GM18511 (cell line): ENCODE measurements around the gene DDX4.

Source experiments
- ATAC-seq: cut with Tn5 transposase; IDR thresholded peaks from one replicate; pipeline ENCODE4 v1.9.1; 2021; ENCODE audit warnings: mild to moderate bottlenecking, moderate library complexity; ENCODE audit not compliant: unreplicated experiment

DDX4 gene

DNA sequence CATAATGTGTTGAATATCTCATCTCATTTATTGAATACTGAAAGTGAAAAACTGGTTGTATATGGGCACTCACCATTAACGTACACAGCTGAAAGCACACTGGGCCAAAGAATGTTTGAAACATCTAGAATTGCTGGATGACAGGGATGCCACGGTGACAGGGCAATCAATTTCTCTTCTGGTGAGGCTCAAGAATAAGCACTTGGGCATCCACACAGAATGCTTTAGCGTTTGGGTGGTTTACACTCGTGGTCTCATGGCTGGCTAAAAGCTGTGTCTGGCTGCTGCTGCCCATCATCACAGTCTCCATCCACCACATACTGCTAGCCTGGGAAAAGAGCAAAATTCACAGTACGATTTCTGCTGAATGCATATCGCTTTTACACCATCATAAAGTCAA, 82.6 kb downstream of the DDX4 start:
- ATAC-seq, result no peak

- ATAC-seq, result no peak
These were observed 84.1 kb downstream of the DDX4 start for GRCh38 chr5:55821731-55822512.

DNA sequence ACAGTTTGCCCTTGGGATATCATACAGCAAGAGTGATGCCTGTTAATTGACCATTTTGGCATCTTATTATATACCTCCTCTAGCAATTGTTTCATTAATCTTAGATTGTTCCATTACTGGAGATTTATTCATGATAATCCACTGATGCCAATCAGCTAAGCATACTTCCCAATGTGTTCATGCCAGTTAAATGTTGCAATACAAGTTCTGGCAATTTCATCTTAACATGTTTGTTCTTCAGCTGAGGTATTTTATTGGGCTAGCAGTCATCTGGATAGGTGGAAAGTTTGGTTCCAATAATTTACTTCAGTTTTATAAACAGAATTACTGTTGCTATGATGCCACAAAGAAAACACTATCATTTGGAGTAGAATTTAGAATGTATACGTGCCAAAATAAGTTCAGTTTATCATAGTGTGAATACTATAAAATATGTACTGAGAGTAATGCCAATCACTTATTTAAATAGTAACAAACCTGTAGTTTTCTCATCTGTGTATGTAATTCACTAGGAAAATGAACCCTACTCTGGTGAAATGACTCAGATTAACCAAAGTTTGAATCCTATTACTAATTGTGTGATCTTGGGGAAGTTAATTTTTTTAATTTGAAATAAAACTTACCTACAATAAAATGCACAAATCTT, 85.4 kb downstream of the DDX4 start:
- no peak for ATAC-seq

DNA sequence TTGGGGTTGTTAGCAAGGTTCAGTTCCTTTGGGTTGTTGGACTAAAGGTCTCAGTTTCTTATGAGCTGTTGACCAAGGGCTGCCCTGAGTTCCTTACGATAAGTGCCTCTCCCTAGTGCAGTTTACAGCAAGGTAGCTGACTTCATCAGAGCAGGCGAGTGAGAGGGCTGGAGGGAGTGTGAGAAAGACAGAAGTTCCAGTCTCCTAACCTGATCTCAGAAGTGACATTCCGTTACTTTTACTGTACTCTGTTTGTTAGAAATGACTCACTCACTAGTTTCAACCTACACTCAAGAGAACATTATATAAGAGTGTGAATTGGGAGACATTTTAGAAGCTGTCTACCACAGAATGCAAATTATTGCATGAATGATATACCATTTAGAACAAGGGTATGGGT, 92.1 kb downstream of the DDX4 start:
- no peak for ATAC-seq

- ATAC-seq, result no peak
These were observed 94.6 kb downstream of the DDX4 start for GRCh38 chr5:55832446-55832845.

GRCh38 chr5:55836191-55836590, 98.3 kb downstream of the DDX4 start:
- no peak for ATAC-seq

DNA sequence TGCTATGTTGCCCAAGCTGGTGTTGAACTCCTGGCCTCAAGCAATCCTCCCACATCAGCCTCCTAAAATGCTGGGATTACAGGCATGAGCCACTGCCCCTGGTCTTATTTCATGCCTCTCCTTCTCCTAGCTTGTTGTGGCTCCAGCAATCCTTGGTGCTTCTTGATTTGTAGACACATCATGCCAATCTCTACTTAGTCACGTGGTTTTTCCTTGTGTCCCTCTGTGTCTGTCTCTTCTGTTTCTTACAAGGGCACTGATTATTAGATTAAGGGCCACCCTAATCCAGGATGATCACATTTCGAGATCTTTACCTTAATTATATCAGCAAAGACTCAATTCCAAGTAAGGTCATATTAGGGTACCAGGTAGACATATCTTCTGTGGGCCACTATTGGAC, 104.1 kb downstream of the DDX4 start:
- ATAC-seq, result no peak

DNA sequence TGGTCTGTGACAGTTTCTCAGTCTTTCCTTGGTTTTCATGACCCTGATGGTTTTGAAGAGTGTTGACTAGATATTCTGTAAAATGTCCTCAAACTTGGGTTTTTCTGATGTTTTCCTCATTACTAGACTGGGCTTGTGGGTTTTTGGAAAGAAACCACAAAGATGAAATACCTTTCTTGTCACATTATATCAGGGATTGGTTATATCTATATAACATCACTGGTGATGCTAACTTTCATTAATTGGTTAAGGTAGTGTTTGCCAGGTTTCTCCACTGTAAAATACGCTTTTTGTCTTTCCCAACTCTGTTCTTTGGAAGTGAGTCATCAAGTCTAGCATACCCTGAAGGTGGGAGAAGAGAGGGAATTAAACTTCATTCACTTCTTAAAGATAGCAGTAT, 110.0 kb downstream of the DDX4 start:
- no peak for ATAC-seq

DNA sequence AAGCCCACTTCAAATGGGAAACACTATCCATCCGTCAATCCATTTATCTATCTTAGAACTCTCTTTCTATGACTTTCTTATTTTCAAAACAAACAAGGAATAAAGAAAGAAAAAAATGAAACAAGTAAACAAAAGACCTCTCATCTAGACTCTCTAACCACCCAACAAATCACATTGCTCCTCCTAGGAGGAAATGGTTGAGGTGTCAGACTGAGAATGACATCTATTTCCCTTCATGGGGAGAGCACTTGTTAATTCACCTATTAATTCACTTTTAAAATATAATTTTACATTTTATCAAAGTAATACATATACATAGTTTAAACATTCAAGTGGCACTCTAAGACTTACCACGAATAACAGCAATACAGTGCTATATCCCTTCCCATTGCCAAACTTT, 110.9 kb downstream of the DDX4 start:
- no peak for ATAC-seq

GRCh38 chr5:55850839-55851674, 113.2 kb downstream of the DDX4 start, which contains the start of gene IL31RA:
IL31RA (plus strand) TSS chr5:55851357; CDS start chr5:55851571, 214 bp downstream.
- no peak for ATAC-seq

- no peak for ATAC-seq
These were observed 113.8 kb downstream of the DDX4 start for GRCh38 chr5:55851675-55851979.

- ATAC-seq, result no peak
These were observed 114.6 kb downstream of the DDX4 start for GRCh38 chr5:55852503-55852902.

DNA sequence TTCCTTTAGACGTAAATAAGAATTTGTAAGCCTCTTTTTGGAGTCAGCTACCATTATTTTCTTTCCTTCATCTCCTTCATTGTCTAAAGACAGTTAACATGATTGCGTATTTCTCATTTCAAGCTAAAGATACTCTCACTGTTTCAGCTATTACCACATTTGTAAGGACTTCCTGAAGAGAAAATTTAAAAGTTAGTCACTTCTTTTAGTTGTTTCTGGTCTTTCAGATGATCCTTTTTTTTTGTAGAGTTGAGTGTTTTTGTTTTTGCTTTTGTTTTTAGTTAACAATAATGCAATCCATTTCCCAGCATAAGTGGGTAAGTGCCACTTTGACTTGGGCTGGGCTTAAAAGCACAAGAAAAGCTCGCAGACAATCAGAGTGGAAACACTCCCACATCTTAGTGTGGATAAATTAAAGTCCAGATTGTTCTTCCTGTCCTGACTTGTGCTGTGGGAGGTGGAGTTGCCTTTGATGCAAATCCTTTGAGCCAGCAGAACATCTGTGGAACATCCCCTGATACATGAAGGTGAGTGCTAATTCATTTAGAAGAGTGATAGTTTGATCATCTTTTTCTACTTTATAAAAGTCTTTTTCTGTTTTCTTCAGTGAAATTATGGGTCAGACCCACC, 115.3 kb downstream of the DDX4 start:
- no peak for ATAC-seq

DNA sequence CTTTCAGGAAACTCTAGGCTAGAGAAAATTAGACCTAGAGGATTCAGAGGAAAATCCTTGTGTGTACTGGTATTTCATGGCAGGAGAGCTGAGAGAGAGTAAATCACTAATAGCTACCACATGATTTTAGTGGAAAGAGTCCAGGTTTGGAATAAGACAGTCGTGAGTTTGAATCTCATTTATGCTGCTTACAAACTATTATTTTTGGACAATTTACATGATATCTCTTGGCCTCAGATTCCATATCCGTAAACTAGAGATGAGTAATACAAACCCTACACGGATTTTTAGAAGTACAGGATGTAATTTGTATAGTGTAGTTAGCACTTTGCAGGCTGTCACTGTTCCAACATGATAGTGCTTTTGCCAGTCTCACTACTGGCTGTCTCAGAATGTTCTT, 116.0 kb downstream of the DDX4 start:
- no peak for ATAC-seq

- ATAC-seq, result no peak
These were observed 117.6 kb downstream of the DDX4 start for GRCh38 chr5:55855509-55855908.

DNA sequence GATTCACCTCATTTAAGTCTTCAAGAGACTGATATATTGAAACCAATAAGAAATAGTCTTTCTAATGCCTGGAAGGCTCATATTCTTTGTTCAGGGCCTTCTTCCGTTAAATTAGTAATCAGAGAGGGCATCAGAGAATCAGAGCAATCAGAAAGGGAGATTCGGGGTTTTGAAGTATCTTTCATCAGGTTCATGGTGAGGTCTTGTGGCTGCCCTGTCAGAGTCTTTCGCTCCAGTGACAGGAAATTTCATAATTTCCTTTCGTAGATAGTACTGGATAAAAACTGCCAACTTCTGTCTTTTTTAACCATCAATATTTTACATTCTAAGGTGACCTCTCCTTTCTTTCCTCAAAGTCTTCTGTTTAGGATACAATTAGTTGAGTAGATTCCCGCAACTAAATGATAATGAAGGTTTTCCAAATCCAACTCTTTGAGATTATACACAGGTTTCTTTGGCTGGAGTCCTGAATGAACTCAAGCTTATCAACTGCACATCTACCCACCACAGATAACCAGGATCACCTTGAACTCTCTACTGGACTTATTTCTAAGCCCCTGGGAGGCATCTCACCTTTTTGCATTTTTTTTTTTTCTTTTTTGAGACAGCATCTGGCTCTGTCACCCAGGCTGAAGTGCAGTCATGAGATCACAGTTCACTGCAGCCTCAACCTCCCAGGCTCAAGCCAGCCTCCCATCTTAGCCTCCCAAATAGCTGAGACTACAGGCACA, 118.8 kb downstream of the DDX4 start:
- no peak for ATAC-seq

DNA sequence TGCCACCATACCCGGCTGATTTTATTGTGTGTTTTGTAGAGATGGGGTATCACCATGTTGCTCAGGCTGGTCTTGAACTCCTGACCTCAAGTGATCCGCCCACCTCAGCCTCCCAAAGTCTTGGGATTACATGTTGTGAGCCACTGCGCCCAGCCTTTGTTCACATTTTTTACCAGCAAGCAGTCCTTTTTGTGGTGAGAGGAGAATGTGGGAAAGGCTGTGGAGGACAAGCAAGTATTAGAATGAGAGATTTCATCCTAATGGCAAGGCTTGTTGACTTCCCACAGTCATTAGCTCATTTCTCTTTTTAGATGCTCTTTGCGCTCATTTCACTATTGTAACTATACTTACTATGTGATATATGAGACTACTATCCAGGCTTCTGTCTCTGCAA, 119.4 kb downstream of the DDX4 start:
- ATAC-seq, result no peak

DNA sequence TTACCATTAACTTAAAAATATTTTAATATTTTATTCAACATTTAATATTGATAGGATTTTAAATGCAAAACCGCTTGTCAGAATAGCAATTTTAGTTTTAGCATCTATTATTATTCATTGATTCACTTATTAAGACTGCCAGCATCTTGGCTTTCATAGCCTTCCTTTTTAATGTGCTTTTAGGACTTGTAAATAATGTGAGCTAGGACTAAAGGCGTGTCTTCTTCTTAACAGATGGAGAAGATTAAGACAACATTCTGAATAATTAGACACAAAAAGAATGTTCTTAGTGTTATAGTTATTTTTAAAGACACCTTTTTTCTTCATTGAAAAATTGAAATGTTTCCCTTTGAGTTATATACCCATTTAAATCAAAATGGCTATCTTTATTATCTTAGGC, 120.2 kb downstream of the DDX4 start:
- no peak for ATAC-seq

DNA sequence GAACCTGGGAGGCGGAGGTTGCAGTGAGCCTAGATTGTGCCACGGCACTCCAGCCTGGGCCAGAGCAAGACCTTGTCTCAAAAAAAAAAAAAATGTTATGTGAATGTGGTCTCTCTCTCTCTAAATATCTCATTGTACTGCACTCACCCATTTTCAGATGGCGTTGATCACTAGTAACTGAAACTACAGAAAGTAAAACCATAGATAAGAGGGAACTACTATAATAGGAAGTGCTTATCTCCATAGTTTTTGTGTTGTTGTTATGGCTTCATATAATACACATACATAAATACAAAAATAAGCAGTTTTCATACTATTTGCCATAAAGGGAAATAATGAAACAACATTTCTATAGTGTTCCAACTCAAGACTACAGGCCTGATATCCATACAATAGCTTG, 122.4 kb downstream of the DDX4 start:
- no peak for ATAC-seq

DNA sequence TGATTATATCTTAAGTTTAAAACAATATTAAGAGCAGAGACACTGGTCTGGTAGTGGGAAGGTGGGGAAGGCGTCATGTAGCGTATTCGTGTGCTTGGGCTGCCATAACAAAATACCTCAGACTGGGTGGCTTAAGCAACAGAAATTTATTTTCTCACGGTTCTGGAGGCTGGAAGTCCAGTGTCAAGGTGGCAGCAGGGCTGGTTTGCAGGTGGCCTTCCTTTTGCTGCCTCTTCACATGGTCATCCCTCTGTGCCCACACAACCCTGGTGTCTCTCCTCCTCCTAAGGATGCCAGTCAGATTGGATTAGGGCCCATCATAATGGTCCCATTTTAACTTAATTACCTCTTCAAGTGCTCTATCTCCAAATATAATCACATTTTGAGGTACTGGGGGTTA, 122.8 kb downstream of the DDX4 start:
- ATAC-seq, result no peak
